GM12878 (cell line): ENCODE measurements around the gene ZDHHC5.

Experiments used
- CTCF ChIP-seq, 3 experiments: IDR thresholded peaks in 2 of 3; conservative IDR thresholded peaks in 1 of 3; 2 replicates each; pipeline ENCODE4 v1.5.1; 2011; ENCODE audit warnings: low read depth in 3 of 3, low read length in 3 of 3, mild to moderate bottlenecking in 3 of 3, control low read depth in 2 of 3, moderate library complexity in 2 of 3, inconsistent platforms in 1 of 3, mixed read lengths in 1 of 3; ENCODE audit not compliant: control insufficient read depth in 2 of 3, insufficient read depth in 1 of 3; ENCODE audit errors: extremely low read depth in 1 of 3
- EZH2 ChIP-seq: IDR thresholded peaks from 2 replicates; pipeline ENCODE4 v1.6.1; 2012; ENCODE audit warnings: low read depth, mild to moderate bottlenecking, control low read depth, inconsistent platforms, low read length, borderline replicate concordance; ENCODE audit not compliant: control insufficient read depth
- HDGF ChIP-seq: fragments of 450-650 bp; IDR thresholded peaks from 2 replicates; pipeline ENCODE4 v1.6.1; 2016; ENCODE audit warnings: antibody characterized with exemption
- TAF1 ChIP-seq: IDR thresholded peaks from 2 replicates; pipeline ENCODE4 v1.6.1; 2011; ENCODE audit warnings: mild to moderate bottlenecking, low read depth, low read length, borderline replicate concordance
- TARDBP ChIP-seq: IDR thresholded peaks from 2 replicates; pipeline ENCODE4 v1.6.1; 2016; ENCODE audit warnings: borderline replicate concordance

- TF ChIP-seq EZH2 (no peak), CTCF (IDR thresholded peaks at IDR 0.05 in 2 of 3, conservative IDR thresholded peaks at IDR 0.05 in 1 of 3; ENCODE audit: control insufficient read depth in 2 of 3, extremely low read depth in 1 of 3, insufficient read depth in 1 of 3, low read depth in 3 of 3, low read length in 3 of 3) (no peak), HDGF (no peak), TAF1 (no peak), TARDBP (no peak)
These were observed 3.9 kb upstream of the ZDHHC5 start for GRCh38 chr11:57663975-57664374.
